Hematopoietic multipotent progenitor cell treated with erythropoietin and hydrocortisone succinate and interleukin-3 and kit ligand, for 6 days (in vitro differentiated cells): ENCODE measurements around the gene CPNE7.
"Not testable (repeated sequence)": the region's sequence is repeated elsewhere in the genome, so short reads cannot be mapped to it uniquely, and the experiment has no call there.

Experiments used
- DNase-seq: peaks from one replicate; pipeline ENCODE4 v3.0.0-alpha.2; 2015

The CPNE7 gene

DNA sequence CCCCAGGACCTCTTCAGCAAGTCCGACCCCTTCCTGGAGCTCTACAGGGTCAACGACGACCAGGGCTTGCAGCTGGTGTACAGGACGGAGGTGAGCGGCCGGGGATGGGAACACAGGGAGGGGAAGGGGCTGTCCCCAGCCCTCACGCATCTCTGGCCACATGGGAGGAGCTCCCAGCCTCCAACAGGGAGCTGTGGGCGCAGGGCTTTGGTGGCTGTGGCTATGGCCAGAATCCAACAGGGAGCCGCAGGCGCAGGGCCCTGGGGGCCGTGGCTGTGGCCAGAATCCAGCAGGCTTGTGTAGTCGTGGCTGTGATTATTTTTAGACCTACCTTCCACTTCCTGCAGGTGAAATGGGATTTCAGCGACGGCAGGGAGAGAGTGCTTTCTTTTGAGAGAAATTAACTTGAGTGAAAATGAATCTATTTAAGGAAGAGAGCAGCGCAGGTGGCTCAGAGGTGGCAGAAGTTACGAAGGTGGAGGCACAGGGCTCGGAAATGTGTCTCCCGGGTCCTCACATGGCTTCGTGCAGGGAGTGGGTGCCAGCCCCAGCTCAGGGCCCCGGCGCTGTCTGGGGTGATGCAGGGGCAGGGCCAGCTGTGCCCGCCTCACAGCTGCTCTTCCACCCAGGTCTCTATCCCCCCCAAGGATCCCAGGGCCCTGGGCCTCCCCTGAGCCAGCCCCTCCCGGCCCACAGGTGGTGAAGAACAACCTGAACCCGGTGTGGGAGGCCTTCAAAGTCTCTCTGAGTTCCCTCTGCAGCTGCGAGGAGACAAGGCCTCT is 9.4 kb downstream of the CPNE7 start:
- no peak for DNase-seq

DNA sequence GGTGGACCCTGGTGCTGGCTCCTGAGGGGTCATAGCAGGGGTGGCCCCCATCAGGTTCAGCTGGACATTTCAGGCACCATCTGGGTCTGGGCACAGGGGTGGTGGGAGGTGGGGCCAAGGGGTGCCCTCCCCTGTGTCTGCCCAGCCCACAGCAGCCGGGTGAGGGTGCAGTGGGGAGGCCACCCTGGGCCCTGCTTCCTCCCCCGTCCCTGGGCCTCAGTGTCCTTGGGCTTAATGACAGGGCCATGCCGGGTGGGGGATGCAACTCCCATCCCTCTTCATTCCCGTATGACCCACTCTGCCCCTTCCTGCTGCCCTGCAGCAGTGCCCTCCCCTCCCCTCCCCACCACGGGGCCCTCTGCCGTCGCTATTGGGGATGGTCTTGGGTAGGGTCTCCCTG is 10.7 kb downstream of the CPNE7 start:
- DNase-seq: no peak

DNA sequence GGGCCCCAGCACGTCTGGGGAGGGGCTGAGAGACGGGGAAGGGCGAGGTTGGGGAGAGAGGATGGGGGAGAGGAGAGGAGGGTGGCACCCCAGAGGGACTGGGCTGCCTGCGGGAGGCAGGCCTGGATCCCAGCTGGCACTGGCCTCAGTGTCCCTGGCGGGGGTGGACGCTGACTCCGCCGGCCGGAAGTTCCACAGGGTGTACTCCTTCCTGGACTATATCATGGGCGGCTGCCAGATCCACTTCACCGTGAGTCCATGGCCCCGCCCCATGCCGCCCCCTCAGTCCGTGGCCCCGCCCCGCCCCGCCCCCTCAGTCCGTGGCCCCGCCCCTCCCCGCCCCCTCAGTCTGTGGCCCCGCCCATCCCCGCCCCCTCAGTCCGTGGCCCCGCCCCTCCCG is 11.3 kb downstream of the CPNE7 start:
- no peak for DNase-seq

DNA sequence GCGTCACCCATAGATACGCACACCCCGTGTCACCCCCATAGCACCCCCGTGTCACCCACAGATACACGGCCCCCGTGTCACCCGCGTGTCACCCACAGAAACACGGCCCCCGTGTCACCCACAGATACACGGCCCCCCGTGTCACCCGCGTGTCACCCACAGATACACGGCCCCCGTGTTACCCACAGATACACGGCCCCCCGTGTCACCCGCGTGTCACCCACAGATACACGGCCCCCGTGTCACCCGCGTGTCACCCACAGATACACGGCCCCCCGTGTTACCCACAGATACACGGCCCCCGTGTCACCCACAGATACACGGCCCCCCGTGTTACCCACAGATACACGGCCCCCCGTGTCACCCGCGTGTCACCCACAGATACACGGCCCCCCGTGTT is 12.1 kb downstream of the CPNE7 start:
- DNase-seq: not testable (repeated sequence)

DNA sequence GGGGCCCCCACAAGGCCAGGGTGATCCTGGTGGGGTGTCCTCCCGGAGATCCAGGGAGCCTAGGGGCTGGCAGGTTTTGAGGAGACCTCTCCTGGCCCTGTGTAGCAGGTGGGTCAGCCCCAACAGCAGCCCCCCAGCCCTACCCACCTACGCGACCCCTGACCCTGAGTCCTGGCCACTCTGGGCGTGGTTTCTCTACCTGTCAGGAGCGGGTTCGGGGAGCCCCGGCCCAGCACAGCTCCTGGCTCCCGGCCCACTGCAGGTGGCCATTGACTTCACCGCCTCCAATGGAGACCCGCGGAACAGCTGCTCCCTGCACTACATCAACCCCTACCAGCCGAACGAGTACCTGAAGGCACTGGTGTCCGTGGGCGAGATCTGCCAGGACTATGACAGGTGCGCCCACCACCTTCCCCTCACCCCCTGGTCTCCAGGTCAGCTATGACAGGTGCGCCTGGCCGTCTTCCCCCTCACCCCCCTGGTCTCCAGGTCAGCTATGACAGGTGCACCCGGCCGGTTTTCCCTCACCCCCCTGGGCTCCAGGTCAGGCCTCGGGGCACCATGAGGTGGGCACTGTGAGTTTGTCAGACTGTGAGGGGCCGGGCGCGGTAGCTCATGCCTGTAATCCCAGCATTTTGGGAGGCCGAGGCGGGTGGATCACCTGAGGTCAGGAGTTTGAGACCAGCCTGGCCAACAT is 13.0 kb downstream of the CPNE7 start:
- no peak for DNase-seq

DNA sequence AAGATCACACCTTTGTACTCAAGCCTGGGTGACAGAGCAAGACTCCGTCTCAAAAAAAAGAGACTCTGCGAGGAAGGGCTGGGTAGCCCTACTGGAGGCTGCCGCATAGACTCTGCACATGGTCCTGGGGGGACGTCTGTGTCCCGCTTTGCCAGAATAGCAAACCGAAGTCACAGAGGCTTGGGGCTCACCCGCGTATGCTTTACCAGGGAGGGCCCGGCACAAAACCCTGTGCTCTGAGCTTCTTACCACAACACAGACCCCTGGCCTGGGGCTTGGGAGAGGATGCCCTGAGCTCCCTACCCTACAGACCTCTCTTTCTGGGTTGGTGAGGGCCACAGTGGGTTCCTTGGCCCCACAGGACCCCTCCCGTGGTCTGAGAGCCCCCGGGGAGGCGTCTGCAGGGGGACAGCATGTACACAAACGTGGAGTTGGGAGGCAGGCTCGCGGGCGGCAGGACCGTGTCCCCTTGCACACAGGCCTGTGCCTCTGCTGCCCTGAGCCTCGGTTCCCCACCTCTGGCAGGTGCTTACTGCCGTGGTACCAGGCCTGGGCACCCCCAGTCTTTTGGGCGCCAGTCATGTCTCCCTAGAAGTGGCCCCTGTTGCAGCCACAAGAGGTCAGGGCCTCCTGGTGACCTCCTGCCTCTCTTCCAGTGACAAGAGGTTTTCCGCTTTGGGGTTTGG is 13.8 kb downstream of the CPNE7 start:
- no peak for DNase-seq

DNA sequence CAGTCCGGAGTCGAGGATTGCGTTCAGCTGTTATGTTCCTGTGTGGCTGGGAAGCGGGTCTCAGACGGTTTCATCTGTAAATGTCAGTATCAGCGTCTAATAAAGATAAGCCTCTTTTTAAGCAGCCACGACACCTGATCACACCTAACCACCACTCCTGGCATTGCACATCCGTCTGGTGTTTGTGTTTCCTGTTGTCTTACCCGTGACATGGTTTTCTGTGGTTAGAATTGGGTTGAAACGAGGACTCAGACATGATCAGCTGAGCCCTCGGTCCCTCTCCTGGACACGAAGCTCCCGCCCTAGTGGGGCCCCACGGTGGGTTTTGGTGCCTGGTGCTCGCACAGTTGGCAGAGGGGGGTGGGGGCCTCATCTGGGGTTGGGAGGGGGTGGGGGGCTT is 18.3 kb downstream of the CPNE7 start:
- no peak for DNase-seq

DNA sequence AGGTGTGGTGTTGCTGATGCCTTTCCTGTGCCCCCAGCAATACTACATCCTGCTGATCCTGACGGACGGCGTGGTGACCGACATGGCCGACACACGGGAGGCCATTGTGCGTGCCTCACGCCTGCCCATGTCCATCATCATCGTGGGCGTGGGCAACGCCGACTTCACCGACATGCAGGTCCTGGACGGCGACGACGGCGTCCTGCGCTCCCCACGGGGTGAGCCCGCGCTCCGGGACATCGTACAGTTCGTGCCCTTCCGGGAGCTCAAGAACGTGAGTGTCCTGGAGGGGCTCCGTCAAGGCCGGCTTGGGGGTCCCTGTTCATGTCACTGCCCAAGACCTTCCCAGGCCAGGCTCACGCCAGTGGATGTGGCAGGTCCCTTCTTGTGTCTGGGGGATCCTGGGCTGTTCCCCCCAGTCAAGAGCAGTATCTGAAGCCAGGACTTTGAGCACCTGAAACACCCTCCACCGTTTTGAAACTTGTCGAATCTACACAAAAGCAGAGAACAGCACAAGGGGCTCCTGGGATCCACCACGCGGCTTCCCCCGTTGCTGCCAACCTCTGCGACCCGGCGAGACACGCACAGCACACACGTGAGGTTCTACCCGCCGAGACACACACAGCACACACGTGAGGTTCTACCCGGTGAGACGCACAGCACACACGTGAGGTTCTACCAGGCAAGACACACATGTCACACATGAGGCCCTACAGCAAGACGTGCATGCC is 19.9 kb downstream of the CPNE7 start:
- DNase-seq: no peak

DNA sequence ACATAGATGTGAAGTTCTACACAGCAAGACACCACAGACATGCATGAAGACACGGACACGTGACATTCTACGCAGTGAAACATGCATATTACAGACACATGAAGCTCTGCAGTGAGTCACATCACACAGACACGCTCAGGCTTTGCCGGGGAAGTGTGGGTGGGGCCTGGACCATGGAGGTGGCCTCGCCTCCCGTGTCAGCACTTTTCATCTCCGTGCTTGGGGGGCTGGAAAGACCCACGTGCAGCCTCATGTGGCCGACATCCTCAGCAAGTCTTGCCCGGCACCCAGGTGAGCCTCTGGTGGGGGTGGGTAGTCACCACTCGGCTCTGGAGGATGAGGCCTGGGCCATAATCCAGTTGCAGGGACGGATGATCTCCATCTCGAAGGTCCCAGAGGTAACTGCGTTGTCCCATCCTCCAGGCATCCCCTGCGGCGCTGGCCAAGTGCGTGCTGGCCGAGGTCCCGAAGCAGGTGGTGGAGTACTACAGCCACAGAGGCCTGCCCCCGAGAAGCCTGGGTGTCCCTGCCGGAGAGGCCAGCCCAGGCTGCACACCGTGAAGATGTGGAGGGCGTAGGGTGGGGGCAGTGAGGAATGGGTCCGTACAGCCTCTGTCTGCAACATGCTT is 20.6 kb downstream of the CPNE7 start:
- DNase-seq: no peak

DNA sequence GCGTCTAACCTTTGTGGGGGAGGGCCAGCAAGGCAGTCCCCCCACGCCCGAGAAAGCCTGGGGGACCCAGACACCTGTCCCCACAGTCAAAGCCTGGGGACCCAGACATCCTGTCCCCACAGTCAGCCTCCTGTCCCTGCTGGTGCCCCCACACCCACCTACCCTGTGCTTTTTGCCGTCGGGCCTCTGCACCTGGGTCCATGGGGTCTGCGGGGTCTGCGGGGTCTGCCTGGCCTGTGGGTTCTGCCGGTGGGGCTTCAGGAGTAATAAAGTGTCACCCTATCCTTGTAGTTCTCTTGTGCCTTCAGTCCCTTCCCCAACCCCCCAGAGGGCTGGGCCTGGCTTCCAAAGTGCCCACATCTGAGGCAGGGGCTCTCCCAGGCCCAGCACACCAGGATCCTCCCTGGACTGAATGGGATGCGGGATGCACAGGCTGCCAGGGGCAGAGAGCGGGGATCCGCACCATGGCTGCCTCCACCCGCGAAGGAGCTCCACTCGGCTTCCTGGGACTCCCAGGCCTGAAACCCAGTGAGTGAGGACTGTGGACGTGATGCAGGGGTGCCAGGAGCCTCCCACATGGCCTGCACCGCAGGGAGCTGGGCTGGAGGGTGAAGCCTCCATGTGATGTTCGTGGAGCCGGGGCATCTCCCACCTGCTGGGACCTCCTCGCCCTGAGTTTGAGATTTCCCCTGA is 21.5 kb downstream of the CPNE7 start:
- DNase-seq: no peak

DNA sequence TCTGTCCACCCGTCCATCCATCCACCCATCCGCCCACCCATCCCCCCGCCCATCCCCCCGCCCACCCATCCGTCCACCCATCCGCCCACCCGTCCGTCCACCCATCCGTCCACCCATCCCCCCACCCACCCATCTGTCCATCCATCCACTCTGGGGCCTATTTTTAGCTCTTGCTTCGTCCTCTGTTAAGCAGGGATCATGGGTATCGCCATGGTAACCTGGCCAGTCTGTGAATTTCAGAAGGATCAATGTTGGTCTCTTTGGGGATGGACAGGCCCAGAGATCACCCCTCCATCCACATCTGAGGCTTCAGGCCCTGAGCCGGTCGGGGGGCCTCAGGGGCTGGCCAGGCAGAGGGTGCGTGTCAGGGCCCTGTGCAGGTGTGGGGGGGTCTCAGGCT is 22.6 kb downstream of the CPNE7 start:
- peak; percentile 56 for DNase-seq

DNA sequence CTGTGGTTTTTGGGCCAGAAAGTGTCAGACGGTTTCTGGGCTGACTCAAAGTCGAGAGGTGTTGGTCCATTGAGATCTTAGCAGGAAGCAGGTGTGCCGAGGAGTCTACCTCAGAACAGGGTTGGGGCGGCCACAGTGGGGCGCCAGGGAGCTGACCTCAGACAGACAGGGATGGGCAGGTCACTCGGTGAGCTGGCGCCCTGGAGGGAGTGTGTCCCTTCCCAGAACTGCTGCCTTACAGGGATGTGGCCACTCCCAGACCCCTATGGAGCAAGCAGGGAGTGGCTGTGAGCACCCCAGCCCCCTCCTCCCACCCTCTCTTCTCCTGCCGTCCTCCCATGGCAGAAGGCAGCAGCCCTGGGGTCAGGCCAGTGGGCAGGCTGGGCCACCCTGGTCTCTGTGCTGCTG is 23.9 kb downstream of the CPNE7 start:
- DNase-seq: peak; percentile 45

DNA sequence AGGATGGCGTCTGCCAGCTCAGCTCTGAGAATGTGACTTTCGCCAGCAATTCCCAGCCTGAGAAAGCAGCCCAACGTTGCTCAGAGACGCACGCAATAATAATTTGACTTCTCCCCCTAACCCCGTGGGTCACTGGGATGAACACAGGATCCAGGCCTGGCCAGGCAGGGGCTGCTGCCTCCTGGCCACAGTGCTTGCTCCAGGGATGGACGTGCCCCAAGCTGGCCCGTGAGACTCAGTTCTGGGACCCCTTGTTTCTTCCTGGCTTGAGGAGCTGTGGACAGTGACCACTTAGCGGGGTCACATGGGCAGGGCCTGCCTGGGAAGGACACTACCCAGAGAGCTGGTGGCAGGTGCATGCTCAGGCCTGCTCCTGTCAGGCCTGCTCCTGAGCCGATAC is 24.3 kb downstream of the CPNE7 start:
- no peak for DNase-seq

DNA sequence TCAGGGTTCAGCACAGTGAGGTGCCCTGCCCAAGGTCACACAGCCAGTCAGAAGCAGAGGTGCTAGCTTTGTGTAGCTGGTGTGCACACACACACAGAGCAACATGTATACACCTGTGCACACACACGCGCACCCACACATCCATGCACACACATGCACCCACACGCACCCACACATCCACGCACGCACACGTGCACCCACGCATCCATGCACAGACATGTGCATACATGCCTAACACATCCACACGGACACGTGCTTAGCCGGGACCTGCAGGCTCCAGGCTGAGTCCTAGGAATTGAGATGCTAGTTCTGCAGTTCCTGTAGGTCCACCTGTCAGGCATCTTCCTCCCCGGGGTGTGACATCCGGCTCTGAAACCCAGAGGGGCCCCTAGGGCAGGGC is 24.9 kb downstream of the CPNE7 start:
- no peak for DNase-seq

DNA sequence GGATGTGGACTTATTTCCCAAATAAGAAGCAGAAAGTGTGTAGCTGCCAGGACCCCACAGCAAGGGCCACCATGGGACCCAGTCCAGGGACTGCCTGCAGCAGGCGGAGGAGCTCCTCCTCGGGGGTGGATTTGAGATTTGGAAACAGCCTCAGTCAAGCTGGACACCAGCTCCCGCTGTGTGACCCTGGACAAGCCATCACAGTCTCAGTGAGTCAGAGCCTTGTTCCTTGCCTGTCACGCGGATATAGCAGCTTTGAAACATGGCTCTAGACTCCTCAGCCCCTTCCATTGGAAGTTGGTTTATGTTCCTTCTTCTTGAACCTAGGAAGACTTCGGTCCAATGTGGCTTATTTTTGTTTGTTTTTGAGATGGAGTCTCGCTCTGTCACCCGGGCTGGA is 25.4 kb downstream of the CPNE7 start:
- no peak for DNase-seq

DNA sequence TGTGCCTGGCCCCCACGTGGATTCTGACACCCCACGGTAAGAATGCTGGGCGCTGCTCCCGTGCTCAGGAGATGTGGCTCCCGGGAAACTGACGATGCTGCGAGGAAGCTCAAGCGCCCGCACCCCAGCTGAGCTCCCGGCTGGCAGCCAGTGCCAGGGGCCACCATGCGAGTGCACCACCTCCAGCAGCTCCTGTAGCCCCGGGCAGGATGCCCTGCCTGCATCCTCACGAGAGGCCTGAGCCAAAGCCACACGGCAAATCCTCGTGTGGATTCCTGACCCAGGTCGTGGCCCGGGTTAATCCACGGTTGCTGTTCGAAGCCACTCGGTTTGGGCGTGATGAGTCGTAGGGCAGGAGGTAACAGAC is 26.3 kb downstream of the CPNE7 start:
- no peak for DNase-seq

DNA sequence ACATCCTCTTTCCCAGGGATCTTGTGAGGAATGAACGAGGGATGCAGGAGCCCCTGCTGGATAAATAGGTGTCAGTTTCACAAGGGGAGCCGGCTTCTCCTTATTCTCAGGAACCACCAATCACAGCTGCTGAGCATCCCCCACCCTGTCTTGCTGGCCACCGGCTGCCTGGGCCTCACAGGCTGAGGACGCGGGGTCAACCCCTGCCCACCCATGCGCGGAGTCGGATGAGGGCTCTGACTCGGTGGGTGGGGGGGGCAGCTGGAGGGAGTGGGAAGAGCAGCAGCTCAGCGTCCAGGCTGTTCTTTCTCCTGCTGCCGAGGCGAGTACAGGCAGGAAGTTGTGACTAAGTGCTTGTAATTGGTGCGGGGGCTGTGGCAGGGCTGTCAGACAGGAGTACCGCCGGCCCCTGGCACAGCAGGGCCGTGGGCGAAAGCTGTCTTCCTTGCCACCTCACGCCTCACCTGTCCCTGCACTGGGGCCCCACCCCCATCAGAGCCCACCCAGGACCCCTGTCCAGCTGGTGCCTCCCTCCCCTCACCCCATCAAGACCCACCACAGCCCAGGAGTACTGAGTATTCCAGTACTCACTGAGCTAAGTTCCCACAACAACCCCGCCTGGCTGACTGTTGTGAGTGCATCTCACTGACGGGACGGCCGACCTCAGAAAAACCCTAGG is 26.9 kb downstream of the CPNE7 start:
- DNase-seq: peak; percentile 32

DNA sequence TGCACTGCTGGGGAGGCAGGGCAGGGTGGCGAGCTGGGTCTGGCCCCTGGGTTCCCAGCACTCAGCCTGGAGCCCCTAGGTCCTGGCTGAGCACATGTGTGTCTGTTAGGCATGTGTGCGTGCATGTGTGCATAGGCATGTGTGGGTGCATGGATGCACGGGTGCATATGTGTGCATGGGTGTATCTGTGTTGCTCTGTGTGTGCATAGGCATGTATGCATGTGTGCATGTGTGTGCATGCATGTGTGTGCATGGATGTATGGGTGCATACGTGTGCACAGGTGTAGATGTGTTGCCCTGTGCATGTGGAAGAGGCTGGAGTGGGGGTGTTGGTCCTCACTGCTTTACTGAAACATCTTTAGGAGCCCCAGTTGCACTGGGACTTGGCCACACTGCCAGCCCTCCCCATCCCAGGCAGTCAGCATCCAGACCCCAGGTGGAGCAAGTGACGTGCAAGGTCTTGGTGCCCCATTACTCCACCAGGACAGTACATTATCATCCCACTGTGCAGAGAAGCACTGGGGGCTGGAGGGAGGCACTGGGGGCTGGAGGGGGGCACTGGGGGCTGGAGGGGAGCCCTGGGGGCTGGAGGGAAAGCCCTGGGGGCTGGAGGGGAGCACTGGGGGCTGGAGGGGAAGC is 27.5 kb downstream of the CPNE7 start:
- no peak for DNase-seq

DNA sequence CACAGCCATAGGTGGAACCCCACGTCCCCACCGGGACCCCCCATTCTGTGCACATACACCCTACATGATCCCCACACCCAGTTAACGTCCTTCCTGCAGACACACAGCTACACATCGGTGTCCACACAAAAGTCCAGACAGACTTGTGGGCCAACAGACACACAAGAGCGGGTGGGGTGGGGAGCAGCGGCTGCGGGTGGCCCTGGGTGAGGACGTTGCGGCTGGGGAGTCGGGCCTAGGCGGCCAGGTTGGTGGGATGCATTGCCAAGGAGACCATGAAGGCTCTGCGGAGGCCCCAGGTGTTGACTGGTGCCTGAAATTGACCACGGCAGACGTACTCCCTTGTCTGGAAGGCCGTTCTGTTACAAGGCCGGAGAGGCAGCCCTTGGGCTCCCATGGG is 29.2 kb downstream of the CPNE7 start:
- DNase-seq: no peak

DNA sequence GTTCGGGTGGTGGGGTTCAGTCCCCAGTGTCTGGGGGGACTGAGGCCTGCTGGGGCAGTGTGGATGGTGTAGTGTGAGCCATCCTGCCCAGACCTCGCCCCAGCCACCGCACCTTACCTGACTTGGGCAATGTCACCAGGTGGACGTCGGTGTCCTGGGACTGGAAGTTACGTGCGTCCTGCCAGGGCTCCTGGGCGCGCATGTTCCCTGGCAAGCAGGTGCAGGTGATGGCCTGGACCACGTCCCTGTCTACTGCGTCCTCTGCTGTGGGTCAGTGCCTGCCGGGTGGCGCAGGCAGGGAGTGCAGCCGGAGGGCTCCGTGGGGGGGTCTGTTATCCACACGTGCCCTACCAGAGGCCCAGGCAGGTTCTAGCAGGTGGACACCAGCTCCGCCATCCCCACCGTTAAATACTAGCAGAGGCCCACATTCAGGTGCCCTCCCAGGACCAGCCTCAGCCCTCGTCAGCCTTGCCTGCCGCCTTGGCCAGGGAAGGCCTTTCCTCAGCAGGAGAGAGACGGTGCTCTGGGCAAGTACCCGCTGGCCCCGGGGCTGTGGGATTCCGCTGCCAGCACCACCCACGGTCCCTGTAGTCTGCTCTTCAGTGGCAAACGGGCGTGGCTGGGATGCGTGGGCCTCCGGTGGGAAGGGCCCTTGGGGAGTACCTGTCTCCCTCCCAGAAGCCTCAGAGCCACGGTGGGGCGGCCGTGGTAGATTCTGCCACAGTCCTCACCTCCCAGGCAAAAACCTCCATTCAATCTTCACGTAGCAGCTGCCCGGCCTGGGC is 29.8 kb downstream of the CPNE7 start:
- DNase-seq: no peak
